ENCODE data around the gene GCFC2. TPM values are rescaled to one million over a fixed set of nuclear protein-coding genes. Genes with fewer than 3 reads are reported as not detected.
A peak's percentile ranks its signal among the peaks of the same experiment; 100 is the strongest.
"Not testable (repeated sequence)": the region's sequence is repeated elsewhere in the genome, so short reads cannot be mapped to it uniquely, and the experiment has no call there.

Gene GCFC2
- total and polyA plus RNA-seq, 2 experiments from 2014 or later, result 17.9 to 22.4 TPM

DNA sequence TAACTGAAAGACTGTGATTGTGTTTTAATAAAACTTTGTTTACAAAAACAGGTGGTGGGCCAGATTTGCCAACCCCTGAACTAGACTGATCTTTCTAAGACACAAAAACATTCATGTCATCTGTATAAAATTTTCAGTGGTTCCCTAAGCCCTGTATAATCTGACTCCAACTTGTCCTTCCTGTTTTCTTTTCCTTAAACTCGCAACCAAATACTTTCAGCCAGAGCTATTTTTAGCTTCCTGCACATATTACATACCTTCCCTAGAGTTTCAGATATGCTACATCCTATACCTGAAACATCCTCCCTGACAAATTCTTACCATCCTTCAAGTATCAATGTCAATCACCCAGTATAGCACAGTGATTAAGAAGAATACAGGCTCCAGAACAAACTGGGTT lies 4.8 kb downstream of the GCFC2 start:
- H3K4me3 ChIP-seq, result no peak overlapping the region
- H3K27me3 ChIP-seq, result no peaks in the 10 kb centered on the region
- TF ChIP-seq CTCF (IDR thresholded peaks at IDR 0.05; ENCODE audit: low read depth, low read length), result no peak
- peaks cover 21% of the 10 kb centered on the region for H3K4me1 ChIP-seq (ENCODE audit: low read depth)
- DNase-seq (ENCODE audit: low read depth in 1 of 2, low spot score in 1 of 2), result peak in 1 of 2 donors; percentile 10
- H3K36me3 ChIP-seq, result peaks cover 32% of the 10 kb centered on the region
- H3K27ac ChIP-seq, result peak overlapping the region; percentile 0
- no peaks in the 10 kb centered on the region for H3K9me3 ChIP-seq (ENCODE audit: low read depth)

DNA sequence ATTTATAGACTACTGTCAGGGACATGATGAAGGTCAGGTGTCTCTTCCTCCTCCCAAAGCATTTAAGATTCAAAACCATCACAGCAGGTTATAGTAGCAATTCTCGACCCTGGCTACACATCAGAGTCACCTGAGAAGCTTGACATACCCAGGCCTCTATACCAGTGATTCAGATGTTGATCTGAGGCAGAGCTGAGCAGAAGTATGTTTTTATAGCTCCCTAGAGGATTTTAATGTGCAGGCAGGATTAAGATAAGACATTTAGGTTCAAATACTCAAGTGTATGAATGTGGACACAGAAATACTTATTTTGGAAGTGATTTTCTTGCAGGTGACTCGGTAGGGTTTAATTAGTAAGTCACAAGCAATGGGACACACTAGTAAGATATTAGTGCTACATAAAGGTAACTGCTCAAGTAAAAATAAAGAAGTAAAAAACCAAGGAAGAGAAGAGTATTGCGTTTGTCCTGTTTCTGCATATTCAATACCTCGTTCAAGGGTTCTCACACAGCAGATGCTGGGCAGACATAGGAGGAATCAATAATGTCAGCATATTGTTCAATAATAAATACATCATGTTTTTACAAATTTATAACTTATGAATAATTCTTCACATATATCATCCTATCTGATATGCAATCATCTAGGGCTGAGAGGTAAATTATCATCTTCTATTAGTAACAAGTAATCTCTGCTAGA lies 7.0 kb downstream of the GCFC2 start:
- H3K27me3 ChIP-seq, result no peaks in the 10 kb centered on the region
- no peak overlapping the region for H3K27ac ChIP-seq
- no peak for TF ChIP-seq CTCF (IDR thresholded peaks at IDR 0.05; ENCODE audit: low read depth, low read length)
- peaks cover 12% of the 10 kb centered on the region for H3K4me1 ChIP-seq (ENCODE audit: low read depth)
- H3K4me3 ChIP-seq, result no peak overlapping the region
- H3K9me3 ChIP-seq (ENCODE audit: low read depth), result no peaks in the 10 kb centered on the region
- no peak for DNase-seq (ENCODE audit: low read depth in 1 of 2, low spot score in 1 of 2)
- H3K36me3 ChIP-seq, result peaks cover 34% of the 10 kb centered on the region

GRCh38 chr2:75702593-75702992 lies 8.1 kb downstream of the GCFC2 start:
- TF ChIP-seq CTCF (IDR thresholded peaks at IDR 0.05; ENCODE audit: low read depth, low read length), result no peak
- H3K36me3 ChIP-seq, result peaks cover 34% of the 10 kb centered on the region
- no peak overlapping the region for H3K4me3 ChIP-seq
- no peak overlapping the region for H3K27ac ChIP-seq
- peaks cover 12% of the 10 kb centered on the region for H3K4me1 ChIP-seq (ENCODE audit: low read depth)
- no peak for DNase-seq (ENCODE audit: low read depth in 1 of 2, low spot score in 1 of 2)
- H3K9me3 ChIP-seq (ENCODE audit: low read depth), result no peaks in the 10 kb centered on the region
- H3K27me3 ChIP-seq, result no peaks in the 10 kb centered on the region

- H3K4me1 ChIP-seq (ENCODE audit: low read depth), result no peaks in the 10 kb centered on the region
- peak in 1 of 2 donors; percentile 19 for DNase-seq (ENCODE audit: low read depth in 1 of 2, low spot score in 1 of 2)
- H3K36me3 ChIP-seq, result peaks cover 28% of the 10 kb centered on the region
- no peaks in the 10 kb centered on the region for H3K27me3 ChIP-seq
- TF ChIP-seq CTCF (IDR thresholded peaks at IDR 0.05; ENCODE audit: low read depth, low read length), result no peak
- H3K4me3 ChIP-seq, result no peak overlapping the region
- no peaks in the 10 kb centered on the region for H3K9me3 ChIP-seq (ENCODE audit: low read depth)
- no peak overlapping the region for H3K27ac ChIP-seq
Measured at GRCh38 chr2:75698918-75699317, 11.8 kb downstream of the GCFC2 start.

DNA sequence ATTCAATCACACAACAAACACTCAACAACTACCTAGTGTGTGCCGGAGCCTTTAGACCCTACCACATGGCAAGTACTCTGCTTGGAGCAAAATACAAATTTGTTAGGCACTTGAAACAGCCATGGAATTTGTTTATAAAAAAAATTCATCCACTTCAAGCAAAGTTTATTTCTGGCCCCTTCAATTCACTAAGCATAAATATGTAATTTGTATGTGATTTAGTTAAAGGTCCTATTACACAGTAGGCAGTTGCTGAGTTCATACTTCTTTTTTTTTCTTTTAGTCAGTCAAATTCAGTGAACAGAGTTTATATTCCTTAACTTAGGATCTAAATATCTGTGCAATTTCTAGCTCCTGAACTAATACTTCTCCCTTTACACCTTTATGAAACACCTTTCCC lies 22.5 kb downstream of the GCFC2 start:
- DNase-seq (ENCODE audit: low read depth in 1 of 2, low spot score in 1 of 2), result no peak
- H3K4me3 ChIP-seq, result no peak overlapping the region
- H3K27me3 ChIP-seq, result no peaks in the 10 kb centered on the region
- H3K36me3 ChIP-seq, result peaks cover 26% of the 10 kb centered on the region
- H3K9me3 ChIP-seq (ENCODE audit: low read depth), result no peaks in the 10 kb centered on the region
- no peaks in the 10 kb centered on the region for H3K4me1 ChIP-seq (ENCODE audit: low read depth)
- TF ChIP-seq CTCF (IDR thresholded peaks at IDR 0.05; ENCODE audit: low read depth, low read length), result no peak
- no peak overlapping the region for H3K27ac ChIP-seq

- not testable (repeated sequence) for DNase-seq (ENCODE audit: low read depth in 1 of 2, low spot score in 1 of 2); H3K4me1 ChIP-seq (ENCODE audit: low read depth)
Measured at GRCh38 chr2:75683430-75683829, 27.3 kb downstream of the GCFC2 start.

More at GRCh38 chr2:75683430-75683829, 27.3 kb downstream of the GCFC2 start:
- peaks cover 12% of the 10 kb centered on the region for H3K36me3 ChIP-seq
- H3K27me3 ChIP-seq; H3K9me3 ChIP-seq (ENCODE audit: low read depth); H3K4me3 ChIP-seq; H3K27ac ChIP-seq: not testable (repeated sequence)

Measured in cardiac muscle cell (in vitro differentiated cells and primary cell).